K562 (cell line): Measurements from ENCODE around the gene VKORC1. TPM values are rescaled to one million over a fixed set of nuclear protein-coding genes. Genes with fewer than 3 reads are reported as not detected.

Source experiments
- CHD4 ChIP-seq: fragments of 200-600 bp; sonication (generic); IDR thresholded peaks from 3 replicates; pipeline ENCODE4 v1.6.1; 2012; ENCODE audit warnings: low read depth, mild to moderate bottlenecking, mixed read lengths, low read length, inconsistent platforms; ENCODE audit not compliant: insufficient read depth, insufficient replicate concordance, poor library complexity, severe bottlenecking
- CREB5 ChIP-seq: fragments of 250-450 bp; sonication (Bioruptor Pico); IDR thresholded peaks from 2 replicates; pipeline ENCODE4 v1.5.0; 2020; ENCODE audit warnings: mild to moderate bottlenecking
- CUX1 ChIP-seq: fragments of 200-800 bp; sonication (Bioruptor generic); IDR thresholded peaks from 2 replicates; pipeline ENCODE4 v1.6.1; 2016; ENCODE audit warnings: missing genetic modification characterization, missing compliant biosample characterization
- ETS1 ChIP-seq: conservative IDR thresholded peaks from 2 replicates; pipeline ENCODE4 v1.6.1; 2011; ENCODE audit warnings: low read depth, mild to moderate bottlenecking, low read length; ENCODE audit not compliant: control insufficient read depth
- HOXB6 ChIP-seq: fragments of 250-450 bp; sonication (Bioruptor Pico); IDR thresholded peaks from 2 replicates; pipeline ENCODE4 v1.5.1; 2022; ENCODE audit warnings: mild to moderate bottlenecking, borderline replicate concordance
- MIER1 ChIP-seq: fragments of 450-650 bp; IDR thresholded peaks from 2 replicates; pipeline ENCODE4 v1.6.1; 2016; ENCODE audit warnings: antibody characterized with exemption, mild to moderate bottlenecking, low read depth
- SOX6 ChIP-seq: fragments of 450-650 bp; IDR thresholded peaks from 2 replicates; pipeline ENCODE4 v1.6.1; 2014; ENCODE audit warnings: mild to moderate bottlenecking
- ZFPM2 ChIP-seq: fragments of 250-450 bp; sonication (Bioruptor Pico); IDR thresholded peaks from 2 replicates; pipeline ENCODE4 v1.5.1; 2022; ENCODE audit warnings: mild to moderate bottlenecking
- ZNF395 ChIP-seq: fragments of 200-800 bp; sonication (Bioruptor generic); IDR thresholded peaks from 2 replicates; pipeline ENCODE4 v1.6.1; 2017; ENCODE audit warnings: missing genetic modification characterization, missing compliant biosample characterization
- ZNF41 ChIP-seq: fragments of 250-450 bp; sonication (Bioruptor Pico); conservative IDR thresholded peaks from 2 replicates; pipeline ENCODE4 v1.4.0; 2020; ENCODE audit warnings: mild to moderate bottlenecking
- ZNF592 ChIP-seq: fragments of 450-650 bp; IDR thresholded peaks from 2 replicates; pipeline ENCODE4 v1.6.1; 2017; ENCODE audit warnings: antibody characterized with exemption, mild to moderate bottlenecking
- ZNF707 ChIP-seq: fragments of 250-450 bp; sonication (Bioruptor Pico); conservative IDR thresholded peaks from 2 replicates; pipeline ENCODE4 v1.8.0; 2022; ENCODE audit warnings: inconsistent platforms, mild to moderate bottlenecking, moderate library complexity
- polyA plus RNA-seq, 8 experiments: library from polyadenylated mRNA; depleted of rRNA in 4 of 8; stranded (reverse) in 5 of 8; unstranded in 3 of 8; fragments of >200 nt; fragmentation: Nextera tagmentation in 2 of 8; fragmentation: Illumina TruSeq in 1 of 8; extraction: Ambion mirVana in 2 of 8; extraction: Trizol in 1 of 8; gene quantifications; 2 replicates each; pipeline versions ENCODE4 v1.2.1 to v1.2.3, GENCODE V29; 2011 to 2014; ENCODE audit warnings: inconsistent platforms in 1 of 8, missing spikeins in 1 of 8
- total RNA-seq, 7 experiments: library from RNA; depleted of rRNA in 6 of 7; stranded (reverse); fragments of >200 nt in 6 of 7; fragmentation: Illumina TruSeq in 2 of 7; extraction: Trizol in 2 of 7; gene quantifications; 2 replicates each; pipeline versions ENCODE4 v1.2.1 to v1.2.3, GENCODE V29; 2011 to 2021; ENCODE audit warnings: low replicate concordance in 1 of 7

VKORC1 gene
- total and polyA plus RNA-seq, 9 of the 15 experiments (the other 6 are each of a cell fraction or from before 2014, with no cell fraction given): 30.0 to 119 (median 62.1) TPM

- TF ChIP-seq CREB5 (CRISPR knock-in tag): no peak
- TF ChIP-seq HOXB6: no peak
- TF ChIP-seq ZNF41 (CRISPR knock-in tag): no peak
- TF ChIP-seq CHD4: no peak
- peak; percentile 25 for TF ChIP-seq SOX6
- TF ChIP-seq ZNF707 (CRISPR knock-in tag): no peak
- 0 out of 2 replicates have a peak, but pooled peaks have one; percentile 15 for TF ChIP-seq MIER1
- no peak for TF ChIP-seq ZFPM2
- peak; percentile 45; the same call in 1 of the 2 replicates for TF ChIP-seq ZNF592
- peak; percentile 84 for TF ChIP-seq ZNF395 (CRISPR knock-in tag)
- no peak for TF ChIP-seq CUX1 (CRISPR knock-in tag)
- peak; percentile 78; the same call in 1 of the 2 replicates for TF ChIP-seq ETS1
These were observed 21.2 kb downstream of the VKORC1 start (continued) for GRCh38 chr16:31073142-31073969.
